ENCODE results near the gene RNF130.

Gene RNF130

GRCh38 chr5:180071531-180072255 is at the start of gene RNF130:
RNF130 (minus strand) TSS chr5:180071759; CDS start chr5:180071702, 57 bp downstream.
- peak; percentile 75 to 76 for DNase-seq (ENCODE audit: low read depth in 2 of 2)

DNA sequence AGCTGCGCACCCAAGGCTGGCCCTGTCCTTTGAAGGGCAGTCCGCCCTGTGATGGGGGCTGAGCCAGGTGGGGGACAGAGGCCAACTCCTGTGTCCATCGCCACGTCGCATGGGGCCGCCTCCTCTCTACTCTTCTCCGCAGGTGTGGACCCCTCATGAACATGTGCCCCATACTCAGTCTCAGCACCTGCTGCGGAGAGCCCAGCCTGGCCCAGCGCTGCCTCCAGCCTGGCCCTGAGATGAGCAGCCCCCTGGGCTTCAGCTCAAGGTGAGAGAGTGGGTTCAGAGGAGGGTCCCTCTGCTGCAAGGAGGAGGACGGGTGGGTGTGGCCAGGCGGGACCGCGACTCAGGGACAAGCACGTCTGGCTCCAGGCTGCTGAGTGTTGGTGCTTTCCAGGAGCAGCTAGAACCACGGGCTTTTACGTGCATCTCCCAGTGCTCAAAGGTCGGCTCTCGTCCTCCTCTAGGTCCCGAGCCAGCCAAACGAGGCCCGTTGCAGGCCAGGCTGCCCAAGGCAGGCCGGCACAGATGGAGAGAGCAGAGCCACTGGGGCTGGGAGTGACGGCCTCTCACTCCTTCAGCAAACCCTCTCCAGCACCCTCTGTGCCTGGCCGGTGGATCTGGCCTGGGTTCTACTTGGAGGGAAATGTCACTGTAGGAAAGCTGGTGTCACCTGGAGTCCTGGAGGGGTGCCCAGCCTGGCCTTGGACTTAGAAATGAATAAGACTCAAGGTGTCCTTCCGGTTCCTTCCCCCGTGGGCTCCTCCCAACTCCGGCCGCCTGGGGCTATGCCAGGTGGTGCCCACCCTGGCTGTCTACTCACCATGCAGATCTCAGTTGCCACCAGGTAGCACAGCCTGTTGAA is 48.9 kb upstream of the RNF130 start:
- no peak for DNase-seq (ENCODE audit: low read depth in 2 of 2)

DNA sequence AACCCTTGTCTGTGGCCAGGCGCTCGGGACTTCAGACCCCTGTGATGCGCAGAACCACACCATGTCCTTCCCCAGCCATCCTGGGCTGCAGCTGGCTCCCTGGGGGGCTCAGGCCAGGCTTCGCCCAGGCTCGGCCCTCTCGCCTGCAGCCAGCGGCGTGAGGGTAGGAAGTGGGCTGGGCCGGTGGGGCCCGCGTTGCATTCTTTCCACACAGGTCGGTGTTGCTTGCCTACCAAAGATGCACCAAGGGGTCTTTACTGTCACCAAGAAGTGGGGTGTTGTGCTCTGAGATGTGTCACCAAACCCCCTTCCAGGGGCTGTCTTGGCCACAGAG is 48.3 kb upstream of the RNF130 start:
- DNase-seq (ENCODE audit: low read depth in 2 of 2) = no peak

DNA sequence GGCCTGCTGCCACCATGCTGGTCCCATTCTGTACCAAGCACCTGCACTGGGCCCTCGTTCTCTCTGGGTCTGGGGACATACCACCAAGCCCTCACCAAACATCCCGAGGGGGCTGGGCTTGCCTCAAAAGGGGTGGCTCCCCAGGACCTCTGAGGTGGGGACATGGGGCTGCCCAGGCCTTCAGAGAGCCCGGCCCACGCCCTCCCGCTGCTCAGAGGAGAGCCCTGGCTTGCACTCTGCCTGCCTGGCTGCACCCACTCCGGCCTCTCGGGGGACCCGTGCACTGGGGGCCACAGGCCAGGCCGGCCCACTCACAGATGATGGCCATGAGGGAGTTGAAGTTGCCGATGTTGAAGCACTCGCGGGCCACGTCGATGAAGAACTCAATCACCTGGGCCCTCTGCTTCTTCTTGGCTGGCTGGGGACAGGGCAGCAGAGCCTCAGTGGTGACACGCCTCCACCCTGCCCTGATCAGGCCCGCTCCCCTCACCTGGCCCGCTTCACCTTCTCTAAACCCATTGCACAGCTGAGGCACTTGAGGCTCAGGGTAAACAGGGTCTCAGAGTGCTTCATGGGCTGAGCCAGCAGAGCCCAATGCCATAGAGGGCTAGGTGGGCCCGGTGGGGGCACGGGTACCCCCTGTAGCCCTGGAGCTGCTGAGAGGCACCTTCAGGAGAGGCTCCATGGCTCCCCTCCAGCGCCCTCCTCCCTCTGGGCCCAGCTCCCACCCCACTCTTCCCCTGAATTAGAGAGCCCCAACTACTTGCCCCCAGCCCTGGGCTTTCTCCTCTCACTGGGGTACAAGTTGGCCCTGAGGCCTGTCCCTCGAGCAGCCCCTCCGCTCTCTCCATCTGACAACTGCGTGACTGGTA is 47.7 kb upstream of the RNF130 start:
- no peak for DNase-seq (ENCODE audit: low read depth in 2 of 2)

- no peak for DNase-seq (ENCODE audit: low read depth in 2 of 2)
Observed at GRCh38 chr5:180118391-180118791, 46.8 kb upstream of the RNF130 start.

DNA sequence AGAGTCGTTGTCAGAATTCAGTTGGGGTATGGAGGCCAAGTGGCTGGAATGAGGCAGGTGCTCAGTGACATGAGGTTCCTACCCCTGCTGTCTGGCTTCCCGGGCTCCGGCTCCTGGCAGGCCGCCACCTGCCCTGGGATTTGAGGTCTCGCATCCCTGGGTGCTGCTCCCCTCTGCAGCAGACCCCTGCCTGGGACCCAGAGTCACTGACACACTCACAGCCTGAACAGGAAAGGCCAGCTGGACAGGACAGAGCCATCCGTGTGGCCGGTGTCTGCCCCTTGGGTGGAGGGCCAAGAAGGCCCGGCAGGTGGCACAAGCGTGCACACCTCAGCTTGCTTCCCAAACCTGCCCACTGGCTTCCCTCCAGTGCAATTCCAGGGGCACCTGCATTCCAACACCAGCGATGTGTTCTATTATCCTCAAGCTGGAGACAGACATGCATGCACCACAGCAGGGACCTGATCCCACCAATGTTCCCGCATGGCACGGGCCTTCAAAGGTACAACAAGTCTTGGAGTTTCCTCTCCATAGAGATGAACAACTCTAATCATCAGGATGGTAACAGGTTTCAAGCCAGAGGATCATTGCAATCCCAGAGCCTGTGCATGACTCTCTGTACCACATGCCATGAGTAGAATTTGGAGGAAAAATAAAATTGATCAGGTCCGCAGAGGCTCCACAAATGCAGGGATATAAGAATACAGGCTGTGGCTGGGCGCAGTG is 45.6 kb upstream of the RNF130 start:
- DNase-seq (ENCODE audit: low read depth in 2 of 2) = no peak

- no peak for DNase-seq (ENCODE audit: low read depth in 2 of 2)
Observed at GRCh38 chr5:180116077-180116999, 44.8 kb upstream of the RNF130 start.

- DNase-seq (ENCODE audit: low read depth in 2 of 2) = no peak
Observed at GRCh38 chr5:180115326-180116076, 43.9 kb upstream of the RNF130 start.

- no peak for DNase-seq (ENCODE audit: low read depth in 2 of 2)
Observed at GRCh38 chr5:180114304-180115003, 42.9 kb upstream of the RNF130 start.

- no peak for DNase-seq (ENCODE audit: low read depth in 2 of 2)
Observed at GRCh38 chr5:180113660-180114303, 42.2 kb upstream of the RNF130 start.

DNA sequence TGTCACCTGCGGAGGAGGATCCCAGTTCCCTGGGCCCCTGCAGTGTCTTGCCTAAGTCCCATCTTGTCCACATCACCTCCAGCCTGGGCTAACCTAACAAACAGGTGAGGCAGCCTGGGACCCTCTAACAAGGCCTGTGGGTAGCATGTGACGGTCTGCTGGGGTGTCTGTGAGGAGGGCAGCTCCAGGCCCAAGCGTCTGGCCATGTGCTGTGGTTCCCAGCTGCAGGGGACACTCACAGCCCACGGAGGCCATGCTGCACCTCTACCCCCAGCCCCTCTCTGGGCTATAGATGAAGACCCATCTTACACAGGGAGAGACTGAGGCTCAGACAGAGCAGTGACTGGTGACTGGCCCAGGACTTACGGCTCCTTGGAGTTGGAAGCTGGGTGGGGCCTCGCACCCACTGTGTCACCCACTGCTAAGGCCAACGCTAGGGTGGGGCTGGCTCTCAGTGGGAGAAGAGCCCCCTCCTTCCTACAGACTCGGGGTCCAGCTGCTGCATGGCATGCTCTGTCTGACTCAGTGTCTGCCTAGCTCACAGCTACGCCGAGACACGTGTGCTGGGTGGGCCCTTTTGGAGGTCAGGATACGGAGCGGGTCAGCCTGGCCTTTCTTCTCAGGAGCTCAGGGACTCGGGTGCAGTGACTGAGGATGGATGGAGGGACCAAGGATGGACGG is 40.8 kb upstream of the RNF130 start:
- DNase-seq (ENCODE audit: low read depth in 2 of 2) = no peak

- no peak for DNase-seq (ENCODE audit: low read depth in 2 of 2)
Observed at GRCh38 chr5:180111273-180112002, 39.9 kb upstream of the RNF130 start.

DNA sequence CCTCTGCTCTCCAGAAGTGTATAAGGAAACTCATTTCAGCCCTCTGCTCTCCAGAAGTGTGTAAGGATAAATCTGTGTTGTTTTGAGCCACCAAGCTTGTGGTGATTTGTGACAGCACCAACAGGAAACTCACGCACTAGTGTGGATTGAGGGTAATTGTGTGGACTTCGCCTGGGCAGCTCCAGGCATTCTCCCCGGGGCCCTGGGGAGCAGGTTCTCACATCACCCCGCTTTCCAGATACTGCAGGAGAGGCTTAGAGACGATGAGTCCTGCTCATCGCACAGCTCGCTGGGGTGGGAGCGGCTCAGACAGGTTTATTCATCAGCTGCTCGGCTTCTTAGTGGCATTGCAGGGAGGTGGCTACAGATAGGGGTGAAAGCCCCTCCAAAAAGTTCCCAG is 38.4 kb upstream of the RNF130 start:
- DNase-seq (ENCODE audit: low read depth in 2 of 2) = no peak

DNA sequence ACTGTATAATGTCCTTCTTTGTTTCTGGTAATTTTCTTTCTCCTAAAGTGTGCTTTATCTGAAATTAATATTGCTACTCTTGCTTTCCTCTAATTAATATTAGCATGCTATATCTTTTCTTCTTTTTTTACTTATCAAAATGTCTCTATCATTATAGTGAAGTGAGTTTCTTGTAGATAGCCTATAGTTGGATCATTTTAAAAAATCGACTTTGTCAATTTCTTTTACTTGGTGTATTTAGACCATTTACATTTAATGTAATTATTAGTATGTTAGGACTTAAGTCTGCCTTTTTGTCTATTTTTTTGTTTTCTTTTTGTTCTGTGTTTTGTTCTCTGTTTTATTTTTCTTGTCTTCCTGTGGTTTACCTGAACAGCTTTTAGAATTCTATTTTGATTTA is 35.4 kb upstream of the RNF130 start:
- no peak for DNase-seq (ENCODE audit: low read depth in 2 of 2)

GRCh38 chr5:180105827-180106312 is 34.3 kb upstream of the RNF130 start:
- no peak for DNase-seq (ENCODE audit: low read depth in 2 of 2)

- DNase-seq (ENCODE audit: low read depth in 2 of 2) = no peak
Observed at GRCh38 chr5:180104168-180104530, 32.6 kb upstream of the RNF130 start.

GRCh38 chr5:180103487-180104167 is 32.1 kb upstream of the RNF130 start:
- DNase-seq (ENCODE audit: low read depth in 2 of 2) = no peak

All from stimulated activated CD8-positive, alpha-beta memory T cell treated with anti-CD3 and anti-CD28 coated beads, Interleukin-2, amount 100 ng/mL, for 1 hour (primary cell).